Panc1 (cell line): ENCODE results near the gene EXOC3L1. TPM values are rescaled to one million over a fixed set of nuclear protein-coding genes. Genes with fewer than 3 reads are reported as not detected.
A peak's percentile ranks its signal among the peaks of the same experiment; 100 is the strongest.

Experiments used
- ATAC-seq: fragments of 200-7000 bp; cut with Tn5 transposase; 2 replicates; pipeline ENCODE4 v1.9.1; 2020; ENCODE audit warnings: mild to moderate bottlenecking, moderate library complexity
- BruUV-seq: library from RNA; stranded (reverse); fragments of 400-500 nt; replicated peaks from 2 replicates; lab custom pipeline; 2021; lab: Mats Ljungman, UMichigan
- CTCF ChIA-PET: fragments of 300-600 bp; sonication (Branson Sonifier 250); formaldehyde crosslinking; loops from one replicate; lab custom pipeline; 2022; ENCODE audit warnings: antibody characterized with exemption; lab: Charles Lee
- POLR2A ChIA-PET: fragments of 300-600 bp; sonication (Branson Sonifier 250); formaldehyde crosslinking; loops from one replicate; lab custom pipeline; 2022; ENCODE audit warnings: antibody characterized with exemption; lab: Charles Lee
- DNase-seq: peaks from one replicate; pipeline ENCODE4 v3.0.0-alpha.2; 2010; ENCODE audit warnings: low read depth, low spot score
- H3K27ac ChIP-seq: 2 replicates; pipeline ENCODE4 v1.5.1; 2011; ENCODE audit warnings: mild to moderate bottlenecking, low read length, inconsistent platforms
- H3K27me3 ChIP-seq: fragments of 200-500 bp; sonication (Bioruptor generic); 2 replicates; pipeline ENCODE4 v1.6.0; 2014; ENCODE audit warnings: low read length, inconsistent platforms; ENCODE audit not compliant: control insufficient read depth, insufficient read depth
- H3K36me3 ChIP-seq: fragments of 200-500 bp; sonication (Bioruptor generic); 2 replicates; pipeline ENCODE4 v1.5.1; 2014; ENCODE audit warnings: inconsistent platforms, mild to moderate bottlenecking, low read length, moderate library complexity; ENCODE audit not compliant: control insufficient read depth, insufficient read depth
- H3K4me1 ChIP-seq: 2 replicates; pipeline ENCODE4 v1.5.1; 2011; ENCODE audit warnings: inconsistent platforms, mild to moderate bottlenecking, low read length, moderate library complexity; ENCODE audit not compliant: control insufficient read depth, insufficient read depth
- H3K4me3 ChIP-seq, 2 experiments: 2 replicates each; pipeline ENCODE4 v1.5.1; 2011 to 2012; ENCODE audit warnings: low read depth in 2 of 2, low read length in 2 of 2, mild to moderate bottlenecking in 2 of 2, inconsistent platforms in 1 of 2, moderate library complexity in 1 of 2
- H3K9me3 ChIP-seq: fragments of 200-500 bp; sonication (Bioruptor generic); 2 replicates; pipeline ENCODE4 v1.5.1; 2014; ENCODE audit warnings: low read depth, mild to moderate bottlenecking, inconsistent platforms, low read length, moderate library complexity; ENCODE audit not compliant: control insufficient read depth, insufficient read depth
- CTCF ChIP-seq: fragments of 450-650 bp; IDR thresholded peaks from 2 replicates; pipeline ENCODE4 v1.5.1; 2017; ENCODE audit warnings: mild to moderate bottlenecking
- POLR2AphosphoS5 ChIP-seq: IDR thresholded peaks from 2 replicates; pipeline ENCODE4 v1.6.1; 2012; ENCODE audit warnings: mild to moderate bottlenecking, low read depth, low read length, moderate library complexity
- REST ChIP-seq, 2 experiments: IDR thresholded peaks; 2 replicates each; pipeline ENCODE4 v1.6.1; 2011 to 2012; ENCODE audit warnings: low read depth in 2 of 2, control low read depth in 1 of 2, low read length in 1 of 2, mild to moderate bottlenecking in 1 of 2, moderate library complexity in 1 of 2; ENCODE audit not compliant: insufficient read depth in 1 of 2
- SIN3A ChIP-seq: IDR thresholded peaks from 2 replicates; pipeline ENCODE4 v1.6.1; 2012; ENCODE audit warnings: low read depth, mild to moderate bottlenecking, low read length, moderate library complexity, borderline replicate concordance; ENCODE audit not compliant: insufficient read depth
- TCF7L2 ChIP-seq: IDR thresholded peaks from 2 replicates; pipeline ENCODE4 v1.6.1; 2011; ENCODE audit warnings: mild to moderate bottlenecking, low read depth, low read length, inconsistent platforms
- in situ Hi-C: cut with HindIII; loops from 2 replicates; pipeline ENCODE4 v1.10.0; 2016; ENCODE audit warnings: low sequenced_read_pairs, low pct_unique_long_range_greater_than_20kb
- intact Hi-C: fragments of 100-400 bp; cut with micrococcal nuclease; formaldehyde crosslinking; loops from one replicate; pipeline ENCODE4 v1.10.0; 2022; ENCODE audit not compliant: unreplicated experiment
- total RNA-seq: library from RNA; stranded (reverse); gene quantifications from one replicate; pipeline ENCODE4 v1.2.1, GENCODE V29; 2021; ENCODE audit not compliant: unreplicated experiment

Gene EXOC3L1
- total RNA-seq, 1 experiment from 2014 or later = 0.41 TPM

- POLR2A ChIA-PET = no interaction called here
- H3K27ac ChIP-seq = no peak overlapping the region
These were observed 3.4 kb downstream of the EXOC3L1 start for GRCh38 chr16:67186550-67186950.

GRCh38 chr16:67185651-67186134, 4.2 kb downstream of the EXOC3L1 start:
- Histone ChIP-seq H3K9me3 (no peaks in the 10 kb centered on the region), H3K36me3 (peaks cover 4% of the 10 kb centered on the region; the same call in 1 of the 2 replicates), H3K4me3 (0 out of 4 replicates have a peak overlapping the region, but pooled peaks of 1 of the 2 experiments have one; percentile 0), H3K27me3 (no peaks in the 10 kb centered on the region), H3K27ac (no peak overlapping the region), H3K4me1 (peaks cover 12% of the 10 kb centered on the region)
- DNase-seq (no peak), ATAC-seq (no peak)
- intact Hi-C loops (loop anchor here (10.0 kb wide), 1 partner anchor 231 kb away; no protein-coding TSS in a partner anchor), in situ Hi-C loops (no loop called here)
- TF ChIP-seq CTCF (no peak; the same call in 1 of the 2 replicates), SIN3A (no peak), TCF7L2 (no peak), REST (IDR thresholded peaks at IDR 0.05; ENCODE audit: insufficient read depth in 1 of 2, low read depth in 2 of 2, low read length in 1 of 2) (no peak), POLR2AphosphoS5 (no peak)
- BruUV-seq = no TSS peak
- ChIA-PET POLR2A (no interaction called here), CTCF (interaction anchor here (0.7 kb wide), 1 partner anchor 15 kb away, joined by 4 read pairs; the partner anchor contains the start of gene NOL3)

More at GRCh38 chr16:67186550-67186950, 3.4 kb downstream of the EXOC3L1 start:
- DNase-seq (no peak), ATAC-seq (no peak)
- CTCF ChIA-PET = no interaction called here
- in situ Hi-C loops = no loop called here
- H3K9me3 ChIP-seq = no peaks in the 10 kb centered on the region
- H3K4me3 ChIP-seq = no peak overlapping the region
- intact Hi-C loops = loop anchor here (10.0 kb wide), 1 partner anchor 232 kb away; no protein-coding TSS in a partner anchor
- TF ChIP-seq SIN3A = no peak
- H3K36me3 ChIP-seq = peaks cover 4% of the 10 kb centered on the region; the same call in 1 of the 2 replicates
- no peaks in the 10 kb centered on the region for H3K27me3 ChIP-seq
- peaks cover 12% of the 10 kb centered on the region for H3K4me1 ChIP-seq
- BruUV-seq = no TSS peak
